GM21526 (cell line): Measurements from ENCODE around the gene NAA38.

Experiments used
- ATAC-seq: cut with Tn5 transposase; IDR thresholded peaks from one replicate; pipeline ENCODE4 v1.9.1; 2021; ENCODE audit warnings: moderate library complexity; ENCODE audit not compliant: unreplicated experiment, low FRiP score

The NAA38 gene

GRCh38 chr17:7842380-7843256, 14.7 kb downstream of the NAA38 start:
- peak; percentile 27 for ATAC-seq

- peak; percentile 11 for ATAC-seq
Observed at GRCh38 chr17:7841915-7842379, 15.4 kb downstream of the NAA38 start.

- ATAC-seq, result peak; percentile 0
Observed at GRCh38 chr17:7841396-7841914, 15.9 kb downstream of the NAA38 start.

GRCh38 chr17:7840875-7841274, 16.5 kb downstream of the NAA38 start:
- no peak for ATAC-seq

DNA sequence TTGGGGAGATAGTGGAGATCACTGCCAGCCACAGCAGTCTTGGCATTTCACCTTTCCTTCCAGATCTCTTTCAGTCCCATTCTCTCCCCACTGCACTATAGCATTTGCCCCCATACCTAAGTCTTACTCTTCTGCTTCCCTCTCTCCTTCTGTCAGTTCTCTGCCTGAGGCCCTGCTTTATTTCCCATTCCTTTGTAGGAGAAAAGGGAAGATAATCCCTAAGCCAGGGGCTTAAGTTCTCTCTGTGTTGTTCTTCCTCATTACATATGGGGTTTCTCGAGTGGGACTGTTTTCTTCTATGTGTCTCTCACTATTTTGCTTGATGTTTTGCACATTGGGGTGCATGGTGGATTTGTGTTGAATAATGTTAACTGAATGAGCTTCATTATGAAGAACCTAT, 16.9 kb downstream of the NAA38 start:
- ATAC-seq, result no peak

DNA sequence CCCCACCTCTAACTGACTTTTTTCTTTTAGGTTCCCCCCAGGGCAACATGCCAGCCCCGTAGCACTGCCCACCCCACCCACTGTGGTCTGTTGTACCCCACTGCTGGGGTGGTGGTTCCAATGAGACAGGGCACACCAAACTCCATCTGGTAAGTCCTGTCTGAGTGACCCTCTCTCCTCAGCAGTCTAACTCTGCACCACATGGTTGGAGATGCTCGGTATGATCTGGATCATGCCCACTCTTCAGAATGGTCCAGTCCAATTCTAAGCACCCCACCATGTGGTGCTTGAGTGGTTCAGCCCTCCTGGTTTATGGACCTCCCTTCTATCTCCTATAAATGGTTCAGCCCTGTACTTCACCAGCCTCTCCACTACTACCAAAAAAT, 17.5 kb downstream of the NAA38 start:
- no peak for ATAC-seq

DNA sequence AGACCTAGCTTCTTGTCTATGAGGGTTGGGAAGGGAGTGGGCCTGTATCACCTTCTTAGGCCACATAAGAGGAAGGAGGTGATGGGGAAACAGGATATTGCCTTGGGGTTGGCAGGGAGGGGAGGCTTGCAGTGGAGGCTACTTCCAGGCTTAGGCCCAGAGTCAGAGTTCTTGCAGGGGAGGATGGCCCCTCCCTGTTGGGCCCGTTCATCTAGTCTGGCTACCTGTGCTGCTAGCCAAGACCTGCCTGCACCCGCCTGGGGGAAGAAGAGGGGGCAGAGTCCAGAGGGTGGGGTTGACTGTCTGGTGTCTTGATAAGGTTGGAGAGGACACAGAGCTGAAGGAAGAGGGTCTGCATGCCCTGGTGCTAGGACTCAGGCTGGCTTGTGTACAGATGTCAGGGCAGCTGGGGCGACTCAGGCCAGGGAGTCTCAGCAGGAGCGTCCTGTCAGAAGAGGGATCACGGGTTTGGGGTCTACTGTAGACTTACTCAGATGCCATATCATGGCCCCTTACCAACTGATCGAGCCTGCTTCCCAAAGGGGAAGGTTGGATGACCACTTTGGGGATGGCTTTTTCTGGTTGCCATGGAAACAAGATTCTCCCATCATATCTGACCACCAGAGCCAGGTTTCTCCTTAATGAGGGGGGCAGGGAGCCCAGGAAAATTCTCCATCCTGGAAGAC, 18.0 kb downstream of the NAA38 start:
- no peak for ATAC-seq

DNA sequence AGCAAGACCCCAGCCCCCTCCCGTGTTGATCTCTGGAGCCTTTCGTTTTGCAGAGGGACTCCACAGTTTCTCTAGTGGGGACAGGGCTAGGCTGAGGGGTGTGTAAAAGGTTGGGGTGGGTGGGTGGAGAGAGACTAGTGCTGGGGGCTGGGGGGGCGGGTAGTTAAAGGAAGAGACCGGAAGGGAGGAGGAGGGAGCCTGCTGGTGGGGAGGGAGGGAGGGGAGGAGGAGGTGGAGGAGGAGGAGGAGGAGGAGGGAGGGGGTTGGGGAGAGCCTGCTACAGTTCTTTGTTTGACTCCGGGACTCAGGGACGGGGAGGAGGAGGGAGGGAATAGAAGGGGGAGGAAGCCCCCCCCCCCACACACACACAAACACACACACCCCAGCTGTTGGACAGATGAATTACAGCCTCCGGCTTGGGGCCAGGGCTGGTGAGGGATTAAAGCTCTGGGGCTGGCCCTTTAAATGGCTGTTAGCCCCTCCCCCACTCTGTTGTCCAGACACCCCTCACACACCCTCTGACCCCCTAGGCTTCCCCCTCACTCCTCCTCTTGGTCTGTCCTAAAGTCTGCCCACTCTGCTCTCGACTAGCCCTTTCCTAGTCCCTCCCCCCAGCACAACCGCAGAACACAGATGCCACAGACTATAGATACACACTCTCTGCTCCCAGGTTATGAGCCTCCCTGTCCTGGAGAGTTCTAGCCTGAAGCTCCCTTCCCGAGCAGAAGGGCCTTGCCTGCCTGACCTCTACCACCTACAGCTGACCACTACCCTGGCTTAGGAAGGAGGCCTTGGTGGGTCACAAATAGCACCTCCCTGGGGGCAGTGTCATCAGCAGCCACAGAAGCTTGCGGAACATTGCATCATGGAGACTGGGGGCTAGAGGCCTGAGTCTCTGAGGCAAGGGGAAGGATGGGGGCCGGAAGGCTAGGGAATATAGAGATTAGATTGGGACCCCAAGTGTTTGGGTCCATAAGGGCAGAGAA, 19.0 kb downstream of the NAA38 start:
- no peak for ATAC-seq

- no peak for ATAC-seq
Observed at GRCh38 chr17:7837408-7838088, 19.8 kb downstream of the NAA38 start.

- no peak for ATAC-seq
Observed at GRCh38 chr17:7836596-7837407, 20.6 kb downstream of the NAA38 start.

DNA sequence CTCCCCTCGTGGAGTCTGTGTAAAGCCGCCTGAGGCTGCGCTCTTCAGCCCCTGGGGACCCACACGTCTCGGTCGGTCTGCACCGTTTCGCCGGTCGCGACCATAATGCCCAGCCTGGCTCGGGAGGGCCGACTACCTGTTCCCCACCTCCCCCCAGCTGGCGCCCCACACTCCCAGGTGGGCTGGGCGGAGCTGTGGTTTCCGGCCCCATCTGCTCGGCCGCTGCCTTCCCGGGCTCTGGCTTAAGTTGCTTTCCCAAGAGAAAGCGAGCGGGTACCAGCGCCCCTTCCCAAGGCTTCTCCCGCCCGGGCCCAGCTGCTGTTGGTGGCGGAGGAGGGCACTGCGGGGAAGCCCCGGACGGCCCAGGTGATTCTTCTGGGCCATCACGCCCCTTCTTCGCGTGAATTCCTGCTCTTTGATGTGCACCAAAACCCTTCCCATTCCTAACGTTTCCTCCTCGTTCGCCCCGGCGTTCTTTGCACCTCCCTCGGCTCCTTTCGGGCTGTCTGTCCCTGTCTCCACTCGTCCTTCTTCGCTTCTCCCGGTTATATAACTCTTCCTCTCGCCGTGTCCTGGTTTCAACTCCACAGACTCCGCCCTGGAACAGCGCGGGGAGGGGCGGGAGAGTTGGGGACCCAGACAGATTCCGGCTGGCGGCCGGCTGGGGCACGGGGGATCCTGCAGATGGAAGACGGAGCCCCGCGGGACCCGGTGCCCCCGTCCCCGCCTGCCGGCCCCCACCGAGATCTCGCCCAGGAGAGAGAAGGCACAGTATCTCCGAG, 21.4 kb downstream of the NAA38 start:
- ATAC-seq, result peak; percentile 29

GRCh38 chr17:7834957-7835813, 22.2 kb downstream of the NAA38 start:
- ATAC-seq, result peak; percentile 39

GRCh38 chr17:7834542-7834956, 22.8 kb downstream of the NAA38 start:
- ATAC-seq, result no peak

- ATAC-seq, result peak; percentile 31
Observed at GRCh38 chr17:7833795-7834541, 23.4 kb downstream of the NAA38 start, which contains the start of gene KDM6B. KDM6B (plus strand) TSS chr17:7834217; CDS start chr17:7845555, 11,338 bp downstream.

- no peak for ATAC-seq
Observed at GRCh38 chr17:7833011-7833794, 24.2 kb downstream of the NAA38 start.

GRCh38 chr17:7832431-7832830, 24.9 kb downstream of the NAA38 start:
- no peak for ATAC-seq
